ENCODE data around the gene EMILIN1. TPM values are rescaled to one million over a fixed set of nuclear protein-coding genes. Genes with fewer than 3 reads are reported as not detected.
A peak's percentile ranks its signal among the peaks of the same experiment; 100 is the strongest.

Gene EMILIN1
- total and polyA plus RNA-seq, 2 experiments from 2014 or later = 3.2 to 15.4 TPM

DNA sequence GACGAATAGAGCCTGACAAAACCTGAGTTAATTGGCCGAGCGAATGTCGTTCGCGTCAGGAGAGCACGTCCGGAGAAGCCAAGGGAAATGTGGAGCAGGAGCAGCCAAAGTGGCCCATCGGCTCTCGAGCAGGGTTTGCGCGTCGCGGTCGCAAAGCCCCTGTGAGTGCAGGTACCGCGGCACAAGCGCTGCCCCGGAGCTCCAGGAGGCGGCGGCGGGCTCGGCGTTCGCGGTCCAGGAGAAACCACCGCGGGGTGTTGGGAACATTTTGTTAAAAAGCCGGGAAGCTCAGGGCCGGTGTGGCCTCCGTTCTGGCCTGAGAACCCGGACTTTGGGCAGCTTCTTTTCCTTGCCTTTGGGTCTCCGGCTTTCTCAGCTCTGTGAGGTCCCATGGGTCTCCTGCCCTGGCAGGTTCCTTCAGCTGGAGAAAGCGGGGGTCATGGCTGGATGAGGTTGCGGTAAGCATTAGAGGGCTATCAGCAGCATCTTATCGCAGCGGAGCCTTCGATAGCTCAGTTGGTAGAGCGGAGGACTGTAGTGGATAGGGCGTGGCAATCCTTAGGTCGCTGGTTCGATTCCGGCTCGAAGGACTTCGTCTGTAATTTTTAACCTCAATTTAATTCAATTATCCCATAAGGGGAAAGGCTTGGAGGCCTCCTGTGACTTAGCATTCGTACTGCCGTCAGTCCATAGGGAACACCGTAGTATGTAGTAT, 28.0 kb upstream of the EMILIN1 start (continued):
- TF ChIP-seq, protein P1, sequence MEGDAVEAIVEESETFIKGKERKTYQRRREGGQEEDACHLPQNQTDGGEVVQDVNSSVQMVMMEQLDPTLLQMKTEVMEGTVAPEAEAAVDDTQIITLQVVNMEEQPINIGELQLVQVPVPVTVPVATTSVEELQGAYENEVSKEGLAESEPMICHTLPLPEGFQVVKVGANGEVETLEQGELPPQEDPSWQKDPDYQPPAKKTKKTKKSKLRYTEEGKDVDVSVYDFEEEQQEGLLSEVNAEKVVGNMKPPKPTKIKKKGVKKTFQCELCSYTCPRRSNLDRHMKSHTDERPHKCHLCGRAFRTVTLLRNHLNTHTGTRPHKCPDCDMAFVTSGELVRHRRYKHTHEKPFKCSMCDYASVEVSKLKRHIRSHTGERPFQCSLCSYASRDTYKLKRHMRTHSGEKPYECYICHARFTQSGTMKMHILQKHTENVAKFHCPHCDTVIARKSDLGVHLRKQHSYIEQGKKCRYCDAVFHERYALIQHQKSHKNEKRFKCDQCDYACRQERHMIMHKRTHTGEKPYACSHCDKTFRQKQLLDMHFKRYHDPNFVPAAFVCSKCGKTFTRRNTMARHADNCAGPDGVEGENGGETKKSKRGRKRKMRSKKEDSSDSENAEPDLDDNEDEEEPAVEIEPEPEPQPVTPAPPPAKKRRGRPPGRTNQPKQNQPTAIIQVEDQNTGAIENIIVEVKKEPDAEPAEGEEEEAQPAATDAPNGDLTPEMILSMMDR (conservative IDR thresholded peaks at IDR 0.05; ENCODE audit: low read depth in 2 of 2) = peak in 1 of 2 experiments; percentile 32; a peak in 1 of 4 replicates

DNA sequence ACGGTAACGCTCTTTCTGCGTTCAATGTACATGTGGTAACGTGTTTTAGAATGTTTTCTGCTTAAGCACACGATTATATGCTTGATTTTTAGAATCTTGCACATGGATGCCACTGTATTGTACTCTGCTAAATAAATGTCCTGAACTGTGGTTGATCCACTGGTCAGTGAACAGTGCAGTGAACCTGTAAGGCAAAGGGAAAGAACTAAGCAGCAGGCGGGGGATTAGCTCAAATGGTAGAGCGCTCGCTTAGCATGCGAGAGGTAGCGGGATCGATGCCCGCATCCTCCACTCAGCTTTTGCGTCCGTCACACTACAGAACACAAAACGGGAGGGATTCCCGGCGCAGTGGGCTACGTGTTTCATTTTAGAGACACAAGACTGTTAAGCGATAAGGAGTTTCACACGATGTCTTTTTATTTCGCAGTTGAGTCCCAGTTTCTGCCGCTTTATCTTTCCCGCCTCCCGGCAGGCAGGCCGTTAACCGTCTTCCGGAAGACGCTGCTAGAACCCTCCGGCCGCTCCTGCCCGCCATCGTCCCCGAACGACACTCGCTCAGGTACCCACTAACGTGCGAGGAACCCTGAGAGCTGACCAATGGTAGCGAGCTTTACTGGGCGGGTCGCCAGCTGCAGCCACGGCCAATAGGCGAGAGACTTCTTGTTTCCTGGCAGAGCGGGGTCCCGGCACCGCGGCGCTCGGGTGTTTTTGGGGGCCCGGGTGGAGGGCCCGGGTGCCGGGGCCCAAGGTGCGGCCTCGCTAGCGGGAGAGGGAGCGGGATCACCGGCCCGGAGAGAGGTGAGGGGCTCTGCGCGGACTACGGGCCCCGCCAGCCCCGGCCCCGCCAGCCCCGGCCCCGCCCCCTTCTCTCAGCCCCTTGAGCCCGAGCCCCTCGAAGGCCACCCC, 27.2 kb upstream of the EMILIN1 start, which contains the start of gene AGBL5:
AGBL5 (plus strand) TSS at position 673 of the 906 bp plus-strand sequence. CDS start 1,291 bp downstream, outside the sequence.
- H3K27ac ChIP-seq (ENCODE audit: low read depth) = peak within 1 kb of the TSS; percentile 80; the same call in 1 of the 2 replicates
- H2AFZ ChIP-seq = peak within 1 kb of the TSS; percentile 99
- peak within 1 kb of the TSS; percentile 95 for H3K4me3 Mint-ChIP-seq
- H3K27me3 Mint-ChIP-seq (ENCODE audit: insufficient read depth, low read depth, poor library complexity) = peaks cover 23% of the 10 kb centered on the region
- peaks cover 11% of the 10 kb centered on the region for H3F3A ChIP-seq (replicated peaks; ENCODE audit: low read depth)
- peaks cover 12% of the 10 kb centered on the region for H3K9me3 Mint-ChIP-seq
- H3K36me3 ChIP-seq (ENCODE audit: insufficient read depth) = peaks cover 15% of the 10 kb centered on the region
- peaks cover 6% of the 10 kb centered on the region; the same call in 1 of the 2 replicates for H3K4me1 ChIP-seq (ENCODE audit: insufficient read depth)
- no peaks in the 10 kb centered on the region for H3K9me2 ChIP-seq (ENCODE audit: insufficient read depth)
- H3K4me2 ChIP-seq = peak within 1 kb of the TSS; percentile 90
- peak within 1 kb of the TSS; percentile 99 for H3K4me3 ChIP-seq
- TF ChIP-seq, protein P2, sequence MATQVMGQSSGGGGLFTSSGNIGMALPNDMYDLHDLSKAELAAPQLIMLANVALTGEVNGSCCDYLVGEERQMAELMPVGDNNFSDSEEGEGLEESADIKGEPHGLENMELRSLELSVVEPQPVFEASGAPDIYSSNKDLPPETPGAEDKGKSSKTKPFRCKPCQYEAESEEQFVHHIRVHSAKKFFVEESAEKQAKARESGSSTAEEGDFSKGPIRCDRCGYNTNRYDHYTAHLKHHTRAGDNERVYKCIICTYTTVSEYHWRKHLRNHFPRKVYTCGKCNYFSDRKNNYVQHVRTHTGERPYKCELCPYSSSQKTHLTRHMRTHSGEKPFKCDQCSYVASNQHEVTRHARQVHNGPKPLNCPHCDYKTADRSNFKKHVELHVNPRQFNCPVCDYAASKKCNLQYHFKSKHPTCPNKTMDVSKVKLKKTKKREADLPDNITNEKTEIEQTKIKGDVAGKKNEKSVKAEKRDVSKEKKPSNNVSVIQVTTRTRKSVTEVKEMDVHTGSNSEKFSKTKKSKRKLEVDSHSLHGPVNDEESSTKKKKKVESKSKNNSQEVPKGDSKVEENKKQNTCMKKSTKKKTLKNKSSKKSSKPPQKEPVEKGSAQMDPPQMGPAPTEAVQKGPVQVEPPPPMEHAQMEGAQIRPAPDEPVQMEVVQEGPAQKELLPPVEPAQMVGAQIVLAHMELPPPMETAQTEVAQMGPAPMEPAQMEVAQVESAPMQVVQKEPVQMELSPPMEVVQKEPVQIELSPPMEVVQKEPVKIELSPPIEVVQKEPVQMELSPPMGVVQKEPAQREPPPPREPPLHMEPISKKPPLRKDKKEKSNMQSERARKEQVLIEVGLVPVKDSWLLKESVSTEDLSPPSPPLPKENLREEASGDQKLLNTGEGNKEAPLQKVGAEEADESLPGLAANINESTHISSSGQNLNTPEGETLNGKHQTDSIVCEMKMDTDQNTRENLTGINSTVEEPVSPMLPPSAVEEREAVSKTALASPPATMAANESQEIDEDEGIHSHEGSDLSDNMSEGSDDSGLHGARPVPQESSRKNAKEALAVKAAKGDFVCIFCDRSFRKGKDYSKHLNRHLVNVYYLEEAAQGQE (IDR thresholded peaks at IDR 0.05; ENCODE audit: unreplicated experiment) = no peak
- no peak; the same call in 1 of the 2 replicates for TF ChIP-seq NANOG (IDR thresholded peaks at IDR 0.05; ENCODE audit: borderline replicate concordance)
- TF ChIP-seq, protein P3, sequence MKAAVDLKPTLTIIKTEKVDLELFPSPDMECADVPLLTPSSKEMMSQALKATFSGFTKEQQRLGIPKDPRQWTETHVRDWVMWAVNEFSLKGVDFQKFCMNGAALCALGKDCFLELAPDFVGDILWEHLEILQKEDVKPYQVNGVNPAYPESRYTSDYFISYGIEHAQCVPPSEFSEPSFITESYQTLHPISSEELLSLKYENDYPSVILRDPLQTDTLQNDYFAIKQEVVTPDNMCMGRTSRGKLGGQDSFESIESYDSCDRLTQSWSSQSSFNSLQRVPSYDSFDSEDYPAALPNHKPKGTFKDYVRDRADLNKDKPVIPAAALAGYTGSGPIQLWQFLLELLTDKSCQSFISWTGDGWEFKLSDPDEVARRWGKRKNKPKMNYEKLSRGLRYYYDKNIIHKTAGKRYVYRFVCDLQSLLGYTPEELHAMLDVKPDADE (IDR thresholded peaks at IDR 0.05) = peak; percentile 56
- peak; percentile 58 for TF ChIP-seq CREB1 (CRISPR knock-in tag; IDR thresholded peaks at IDR 0.05; ENCODE audit: low read depth)
- TF ChIP-seq POLR2AphosphoS5 (IDR thresholded peaks at IDR 0.05; ENCODE audit: low read depth) = peak; percentile 75
- no peaks in the 10 kb centered on the region for H3K27me3 ChIP-seq (ENCODE audit: insufficient read depth)
- ATAC-seq = peak; percentile 54
- H3K79me2 ChIP-seq (replicated peaks; ENCODE audit: insufficient read depth) = no peaks in the 10 kb centered on the region
- H3K27ac Mint-ChIP-seq = peak within 1 kb of the TSS; percentile 94
- DNase-seq (ENCODE audit: low spot score) = peak; percentile 90
- H3K4me1 Mint-ChIP-seq = peaks cover 9% of the 10 kb centered on the region; the same call in 2 of the 3 replicates
- H3K36me3 Mint-ChIP-seq (ENCODE audit: low read depth) = peaks cover 36% of the 10 kb centered on the region
- no peaks in the 10 kb centered on the region for H4K20me1 ChIP-seq (replicated peaks; ENCODE audit: insufficient read depth)

All from GM23338 (cell line).